ENCODE measurements around the gene COPS4. TPM values are rescaled to one million over a fixed set of nuclear protein-coding genes. Genes with fewer than 3 reads are reported as not detected.
"Not testable (repeated sequence)": the region's sequence is repeated elsewhere in the genome, so short reads cannot be mapped to it uniquely, and the experiment has no call there.

The COPS4 gene
- total RNA-seq, 1 experiment from 2014 or later = 36.6 TPM

DNA sequence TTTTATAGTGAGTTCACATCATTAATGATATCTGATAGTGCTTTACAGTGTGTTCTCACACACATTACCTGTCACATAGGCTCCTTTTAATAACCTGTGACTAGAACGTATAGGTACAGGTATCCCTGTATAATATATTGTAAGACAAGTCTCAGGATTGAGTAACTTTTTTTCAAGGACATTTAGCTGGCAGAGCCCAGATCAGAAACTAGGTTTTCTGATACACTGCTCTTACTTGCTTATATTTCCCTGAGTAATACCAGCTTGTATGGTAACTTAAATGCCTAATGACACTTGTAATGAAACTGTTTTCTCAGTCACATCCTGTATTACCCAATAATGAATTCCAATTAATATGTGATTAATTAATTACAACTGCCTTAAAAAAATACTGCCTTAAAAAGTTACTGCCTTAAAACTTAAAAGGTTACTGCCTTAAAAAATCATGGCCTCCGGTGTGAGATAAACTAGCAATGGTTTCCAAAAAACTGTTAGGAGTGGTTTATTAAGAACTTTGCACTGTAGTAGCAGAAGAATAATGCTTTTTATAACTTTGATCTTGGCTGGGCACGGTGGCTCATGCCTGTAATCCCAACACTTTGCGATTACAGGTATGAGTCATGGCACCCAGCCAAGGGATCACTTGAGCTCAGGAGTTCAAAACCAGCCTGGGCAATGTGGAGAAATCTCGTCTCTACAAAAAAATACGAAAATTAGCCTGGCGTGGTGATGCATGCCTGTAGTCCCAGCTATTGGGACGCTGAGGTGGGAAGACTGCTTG lies 11.9 kb downstream of the COPS4 start:
- Mint-ChIP-seq H3K27me3 (ENCODE audit: insufficient read depth, unreplicated experiment) (no peaks in the 10 kb centered on the region), H3K4me3 (ENCODE audit: unreplicated experiment) (no peak overlapping the region), H3K4me1 (ENCODE audit: insufficient read depth, unreplicated experiment) (no peaks in the 10 kb centered on the region), H3K27ac (ENCODE audit: low read depth, unreplicated experiment) (no peak overlapping the region), H3K9me3 (ENCODE audit: unreplicated experiment) (no peaks in the 10 kb centered on the region), H3K36me3 (ENCODE audit: insufficient read depth, unreplicated experiment) (peaks cover 32% of the 10 kb centered on the region)
- BruUV-seq (replicated peaks) = TSS peak; percentile 4
- intact Hi-C loops (cut with micrococcal nuclease) = no loop called here
- TF ChIP-seq CTCF (IDR thresholded peaks at IDR 0.05; ENCODE audit: unreplicated experiment) = no peak
- ChIA-PET CTCF (interaction anchor here (0.6 to 1.6 kb wide), 3 partner anchors 213 to 586 kb away, joined by 4 to 10 read pairs (median 4); no protein-coding TSS in a partner anchor), POLR2A (interaction anchor here (0.8 to 2.1 kb wide), 5 partner anchors 9 to 238 kb away, joined by 3 to 9 read pairs (median 5); partner anchors contain the start of genes COPS4 and COQ2)
- no peak for DNase-seq (ENCODE audit: unreplicated experiment)

GRCh38 chr4:83048781-83049180 lies 13.8 kb downstream of the COPS4 start:
- ChIA-PET POLR2A (interaction anchor here (2.0 to 2.1 kb wide), 2 partner anchors 14 to 236 kb away, joined by 5 to 9 read pairs; partner anchors contain the start of genes COPS4 and COQ2), CTCF (interaction anchor here (0.6 to 1.3 kb wide), 5 partner anchors 11 to 234 kb away, joined by 3 to 6 read pairs (median 3); no protein-coding TSS in a partner anchor)
- BruUV-seq (replicated peaks); H3K27me3 Mint-ChIP-seq (ENCODE audit: insufficient read depth, unreplicated experiment); H3K4me1 Mint-ChIP-seq (ENCODE audit: insufficient read depth, unreplicated experiment); H3K27ac Mint-ChIP-seq (ENCODE audit: low read depth, unreplicated experiment); DNase-seq (ENCODE audit: unreplicated experiment); intact Hi-C loops (cut with micrococcal nuclease); H3K9me3 Mint-ChIP-seq (ENCODE audit: unreplicated experiment); H3K4me3 Mint-ChIP-seq (ENCODE audit: unreplicated experiment): not testable (repeated sequence)
- H3K36me3 Mint-ChIP-seq (ENCODE audit: insufficient read depth, unreplicated experiment) = peaks cover 43% of the 10 kb centered on the region

DNA sequence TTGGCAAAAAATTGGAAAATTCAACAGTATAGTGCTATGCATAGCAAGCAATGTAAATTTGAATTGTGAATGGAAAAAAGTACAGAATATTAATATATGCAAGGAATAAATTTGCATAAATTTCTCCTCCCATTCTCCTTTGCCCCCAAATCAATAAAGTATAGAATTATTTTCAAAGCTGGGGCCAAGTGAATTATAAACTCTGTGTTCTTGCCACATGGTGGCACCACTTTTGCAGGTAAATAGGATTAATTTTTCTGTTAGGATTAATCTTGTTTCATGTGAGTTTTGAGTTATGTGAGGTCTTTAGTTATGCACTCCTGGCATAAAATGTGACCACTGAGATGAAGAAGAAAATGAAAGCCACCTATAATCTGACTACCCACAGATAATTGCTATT lies 19.9 kb downstream of the COPS4 start:
- Mint-ChIP-seq H3K27me3 (ENCODE audit: insufficient read depth, unreplicated experiment) (no peaks in the 10 kb centered on the region), H3K27ac (ENCODE audit: low read depth, unreplicated experiment) (no peak overlapping the region), H3K4me3 (ENCODE audit: unreplicated experiment) (no peak overlapping the region), H3K9me3 (ENCODE audit: unreplicated experiment) (no peaks in the 10 kb centered on the region), H3K4me1 (ENCODE audit: insufficient read depth, unreplicated experiment) (no peaks in the 10 kb centered on the region), H3K36me3 (ENCODE audit: insufficient read depth, unreplicated experiment) (peaks cover 63% of the 10 kb centered on the region)
- ChIA-PET CTCF (interaction anchor here (0.6 to 5.0 kb wide), 10 partner anchors 15 to 227 kb away, joined by 3 to 48 read pairs (median 4); partner anchors contain the start of gene COQ2), POLR2A (interaction anchor here (0.6 to 1.4 kb wide), 4 partner anchors 10 to 229 kb away, joined by 3 to 5 read pairs (median 4); no protein-coding TSS in a partner anchor)
- intact Hi-C loops (cut with micrococcal nuclease) = loop anchor here (1.0 kb wide), 2 partner anchors 205 to 227 kb away; no protein-coding TSS in a partner anchor
- peak; percentile 34 for TF ChIP-seq CTCF (IDR thresholded peaks at IDR 0.05; ENCODE audit: unreplicated experiment)
- BruUV-seq (replicated peaks) = no TSS peak
- DNase-seq (ENCODE audit: unreplicated experiment) = peak; percentile 45

- BruUV-seq (replicated peaks) = no TSS peak
- H3K4me1 Mint-ChIP-seq (ENCODE audit: insufficient read depth, unreplicated experiment) = peaks cover 13% of the 10 kb centered on the region
- no peaks in the 10 kb centered on the region for H3K27me3 Mint-ChIP-seq (ENCODE audit: insufficient read depth, unreplicated experiment)
- POLR2A ChIA-PET = interaction anchor here (0.6 to 0.8 kb wide), 2 partner anchors 217 to 392 kb away, joined by 3 read pairs; partner anchors contain the start of gene HELQ
- CTCF ChIA-PET = interaction anchor here (0.7 to 1.1 kb wide), 2 partner anchors 174 to 198 kb away, joined by 3 to 5 read pairs; no protein-coding TSS in a partner anchor
- no peak overlapping the region for H3K27ac Mint-ChIP-seq (ENCODE audit: low read depth, unreplicated experiment)
- intact Hi-C loops (cut with micrococcal nuclease) = no loop called here
- no peak overlapping the region for H3K4me3 Mint-ChIP-seq (ENCODE audit: unreplicated experiment)
- DNase-seq (ENCODE audit: unreplicated experiment) = no peak
- H3K9me3 Mint-ChIP-seq (ENCODE audit: unreplicated experiment) = no peaks in the 10 kb centered on the region
- no peak for TF ChIP-seq CTCF (IDR thresholded peaks at IDR 0.05; ENCODE audit: unreplicated experiment)
- peaks cover 91% of the 10 kb centered on the region for H3K36me3 Mint-ChIP-seq (ENCODE audit: insufficient read depth, unreplicated experiment)
Observed at GRCh38 chr4:83062739-83063138, 27.8 kb downstream of the COPS4 start.
